ENCODE data around the gene ATG9A.

The ATG9A gene

GRCh38 chr2:219182331-219183150 is 46.9 kb downstream of the ATG9A start:
- in situ Hi-C loops (cut with MboI; ENCODE audit: low pct_unique_long_range_greater_than_20kb, low sequenced_read_pairs) = no loop called here
- DNase-seq = no peak

- in situ Hi-C loops (cut with MboI; ENCODE audit: low pct_unique_long_range_greater_than_20kb, low sequenced_read_pairs) = no loop called here
- no peak for DNase-seq
These were observed 47.9 kb downstream of the ATG9A start for GRCh38 chr2:219181531-219181930.

- in situ Hi-C loops (cut with MboI; ENCODE audit: low pct_unique_long_range_greater_than_20kb, low sequenced_read_pairs) = no loop called here
- no peak for DNase-seq
These were observed 48.5 kb downstream of the ATG9A start for GRCh38 chr2:219180961-219181360.

- in situ Hi-C loops (cut with MboI; ENCODE audit: low pct_unique_long_range_greater_than_20kb, low sequenced_read_pairs) = no loop called here
- DNase-seq = no peak
These were observed 49.6 kb downstream of the ATG9A start for GRCh38 chr2:219179601-219180465.

GRCh38 chr2:219178377-219179175 is 50.9 kb downstream of the ATG9A start:
- DNase-seq = peak; percentile 42
- in situ Hi-C loops (cut with MboI; ENCODE audit: low pct_unique_long_range_greater_than_20kb, low sequenced_read_pairs) = no loop called here

- peak; percentile 92 for DNase-seq
- in situ Hi-C loops (cut with MboI; ENCODE audit: low pct_unique_long_range_greater_than_20kb, low sequenced_read_pairs) = no loop called here
These were observed 51.7 kb downstream of the ATG9A start, which contains the start of gene RETREG2 for GRCh38 chr2:219177552-219178376. Gene RETREG2, plus strand, starts transcription at chr2:219178275. Its CDS starts 78 bp downstream, at chr2:219178353.

GRCh38 chr2:219176818-219177551 is 52.5 kb downstream of the ATG9A start, which contains the start of gene CNPPD1:
Gene CNPPD1, minus strand, starts transcription at chr2:219176925. Its CDS starts 97 bp downstream, at chr2:219176828.
- in situ Hi-C loops (cut with MboI; ENCODE audit: low pct_unique_long_range_greater_than_20kb, low sequenced_read_pairs) = no loop called here
- peak; percentile 89 for DNase-seq

- in situ Hi-C loops (cut with MboI; ENCODE audit: low pct_unique_long_range_greater_than_20kb, low sequenced_read_pairs) = no loop called here
- no peak for DNase-seq
These were observed 53.3 kb downstream of the ATG9A start for GRCh38 chr2:219175928-219176817.

- in situ Hi-C loops (cut with MboI; ENCODE audit: low pct_unique_long_range_greater_than_20kb, low sequenced_read_pairs) = no loop called here
- no peak for DNase-seq
These were observed 54.0 kb downstream of the ATG9A start for GRCh38 chr2:219175486-219175885.

- DNase-seq = no peak
- in situ Hi-C loops (cut with MboI; ENCODE audit: low pct_unique_long_range_greater_than_20kb, low sequenced_read_pairs) = no loop called here
These were observed 54.6 kb downstream of the ATG9A start for GRCh38 chr2:219174801-219175200.

GRCh38 chr2:219174146-219174545 is 55.3 kb downstream of the ATG9A start:
- no peak for DNase-seq
- in situ Hi-C loops (cut with MboI; ENCODE audit: low pct_unique_long_range_greater_than_20kb, low sequenced_read_pairs) = no loop called here

- no peak for DNase-seq
- in situ Hi-C loops (cut with MboI; ENCODE audit: low pct_unique_long_range_greater_than_20kb, low sequenced_read_pairs) = no loop called here
These were observed 56.3 kb downstream of the ATG9A start for GRCh38 chr2:219173176-219173575.

- in situ Hi-C loops (cut with MboI; ENCODE audit: low pct_unique_long_range_greater_than_20kb, low sequenced_read_pairs) = no loop called here
These were observed 56.9 kb downstream of the ATG9A start for GRCh38 chr2:219172231-219173154.

GRCh38 chr2:219171231-219171651 is 58.2 kb downstream of the ATG9A start:
- in situ Hi-C loops (cut with MboI; ENCODE audit: low pct_unique_long_range_greater_than_20kb, low sequenced_read_pairs) = no loop called here
- DNase-seq = peak; percentile 65

More at GRCh38 chr2:219172231-219173154, 56.9 kb downstream of the ATG9A start:
- DNase-seq = no peak

GRCh38 chr2:219169930-219170654 is 59.3 kb downstream of the ATG9A start, which contains the start of gene SLC23A3:
Gene SLC23A3, minus strand, starts transcription at chr2:219170029. Its CDS starts 45 bp downstream, at chr2:219169984.
- in situ Hi-C loops (cut with MboI; ENCODE audit: low pct_unique_long_range_greater_than_20kb, low sequenced_read_pairs) = no loop called here
- DNase-seq = no peak
